Measurements from ENCODE around the gene CLRN2.
"Not testable (repeated sequence)": the region's sequence is repeated elsewhere in the genome, so short reads cannot be mapped to it uniquely, and the experiment has no call there.

The CLRN2 gene

GRCh38 chr4:17574206-17574605 lies 59.2 kb downstream of the CLRN2 start:
- no peaks in the 10 kb centered on the region for H3K36me3 ChIP-seq (ENCODE audit: control insufficient read depth in 1 of 2, insufficient read depth in 2 of 2, low read depth in 1 of 2, low read length in 2 of 2)
- H3K79me1 ChIP-seq (replicated peaks; ENCODE audit: low read length, poor library complexity, severe bottlenecking) = peaks cover 9% of the 10 kb centered on the region
- no peak overlapping the region for H2AFZ ChIP-seq (ENCODE audit: low read depth, low read length)
- no peak overlapping the region for H3K9ac ChIP-seq (ENCODE audit: low read length)
- H3K27ac ChIP-seq (ENCODE audit: low read length, poor library complexity, severe bottlenecking) = no peak overlapping the region
- H3K23ac ChIP-seq (ENCODE audit: low read length in 2 of 2) = no peak overlapping the region
- H3K4me2 ChIP-seq (ENCODE audit: low read length, poor library complexity, severe bottlenecking) = no peak overlapping the region
- no peak overlapping the region for H3K4me3 ChIP-seq (ENCODE audit: insufficient read depth in 1 of 2, low read depth in 1 of 2, low read length in 2 of 2)
- H4K91ac ChIP-seq (ENCODE audit: low read length) = no peak overlapping the region
- H3K4me1 ChIP-seq (ENCODE audit: control insufficient read depth, insufficient read depth, low read depth, low read length) = peaks cover 11% of the 10 kb centered on the region
- H3K27me3 ChIP-seq (ENCODE audit: control insufficient read depth in 1 of 2, insufficient read depth in 1 of 2, low read length in 2 of 2) = no peaks in the 10 kb centered on the region
- H2BK5ac ChIP-seq (ENCODE audit: low read depth, low read length, poor library complexity, severe bottlenecking) = no peak overlapping the region
- no peak overlapping the region for H2AK5ac ChIP-seq (ENCODE audit: low read length, severe bottlenecking)
- no peaks in the 10 kb centered on the region for H3K9me3 ChIP-seq (ENCODE audit: control insufficient read depth, low read length)
- no peak overlapping the region for H3K14ac ChIP-seq (ENCODE audit: low read length in 2 of 2)
- H3K18ac ChIP-seq (ENCODE audit: low read depth in 1 of 2, low read length in 2 of 2) = no peak overlapping the region
- H2BK120ac ChIP-seq (ENCODE audit: low read depth, low read length) = no peak overlapping the region
- no peak for DNase-seq
- no peak overlapping the region for H3K4ac ChIP-seq (ENCODE audit: low read depth in 1 of 2, low read length in 2 of 2)
- WGBS = 73% methylated on average over 3 of the region's 4 CpGs
- H2BK12ac ChIP-seq (ENCODE audit: low read length in 2 of 2) = no peak overlapping the region
- no peak overlapping the region for H2BK15ac ChIP-seq (ENCODE audit: low read depth, poor library complexity, severe bottlenecking)
- no peak overlapping the region for H4K8ac ChIP-seq (ENCODE audit: low read length)

GRCh38 chr4:17575177-17575576 lies 60.2 kb downstream of the CLRN2 start:
- not testable (repeated sequence) for H2BK15ac ChIP-seq (ENCODE audit: low read depth, poor library complexity, severe bottlenecking); H3K4ac ChIP-seq (ENCODE audit: low read depth in 1 of 2, low read length in 2 of 2); H2BK5ac ChIP-seq (ENCODE audit: low read depth, low read length, poor library complexity, severe bottlenecking); H4K8ac ChIP-seq (ENCODE audit: low read length); H3K9ac ChIP-seq (ENCODE audit: low read length); H3K23ac ChIP-seq (ENCODE audit: low read length in 2 of 2); H3K36me3 ChIP-seq (ENCODE audit: control insufficient read depth in 1 of 2, insufficient read depth in 2 of 2, low read depth in 1 of 2, low read length in 2 of 2); H3K79me1 ChIP-seq (replicated peaks; ENCODE audit: low read length, poor library complexity, severe bottlenecking); H2BK120ac ChIP-seq (ENCODE audit: low read depth, low read length); H3K18ac ChIP-seq (ENCODE audit: low read depth in 1 of 2, low read length in 2 of 2); H3K4me3 ChIP-seq (ENCODE audit: insufficient read depth in 1 of 2, low read depth in 1 of 2, low read length in 2 of 2); H2AK5ac ChIP-seq (ENCODE audit: low read length, severe bottlenecking); H2AFZ ChIP-seq (ENCODE audit: low read depth, low read length); DNase-seq; H4K91ac ChIP-seq (ENCODE audit: low read length); H3K27me3 ChIP-seq (ENCODE audit: control insufficient read depth in 1 of 2, insufficient read depth in 1 of 2, low read length in 2 of 2); H3K14ac ChIP-seq (ENCODE audit: low read length in 2 of 2); H3K4me2 ChIP-seq (ENCODE audit: low read length, poor library complexity, severe bottlenecking); H3K9me3 ChIP-seq (ENCODE audit: control insufficient read depth, low read length); H3K27ac ChIP-seq (ENCODE audit: low read length, poor library complexity, severe bottlenecking); H2BK12ac ChIP-seq (ENCODE audit: low read length in 2 of 2)
- peaks cover 11% of the 10 kb centered on the region for H3K4me1 ChIP-seq (ENCODE audit: control insufficient read depth, insufficient read depth, low read depth, low read length)
- WGBS = 93% methylated on average over 12 of the region's 12 CpGs
